WTC11 (cell line): ENCODE results near the gene SNAP25. TPM values are rescaled to one million over a fixed set of nuclear protein-coding genes. Genes with fewer than 3 reads are reported as not detected.
A peak's percentile ranks its signal among the peaks of the same experiment; 100 is the strongest.

Source experiments
- EMX1 ChIP-seq: fragments of 250-450 bp; sonication (Bioruptor Pico); IDR thresholded peaks from 2 replicates; pipeline ENCODE4 v1.8.0; 2021; ENCODE audit warnings: mild to moderate bottlenecking
- ETV6 ChIP-seq: sonication (generic); formaldehyde crosslinking; IDR thresholded peaks from 2 replicates; pipeline ENCODE4 v1.8.1; 2022; ENCODE audit warnings: mild to moderate bottlenecking, missing genetic modification reagents
- FOXK1 ChIP-seq: sonication (generic); formaldehyde crosslinking; IDR thresholded peaks from 2 replicates; pipeline ENCODE4 v1.8.0; 2022; ENCODE audit warnings: mild to moderate bottlenecking, moderate library complexity, missing genetic modification reagents
- GRHL2 ChIP-seq: fragments of 250-450 bp; sonication (Bioruptor Pico); IDR thresholded peaks from 2 replicates; pipeline ENCODE4 v1.8.0; 2022; ENCODE audit warnings: mild to moderate bottlenecking, moderate library complexity; ENCODE audit not compliant: insufficient replicate concordance, severe bottlenecking
- GTF2I ChIP-seq: fragments of 250-450 bp; sonication (Bioruptor Pico); conservative IDR thresholded peaks from 2 replicates; pipeline ENCODE4 v1.4.0; 2021; ENCODE audit warnings: mild to moderate bottlenecking
- HMGA2 ChIP-seq: fragments of 250-450 bp; sonication (Bioruptor Pico); IDR thresholded peaks from 2 replicates; pipeline ENCODE4 v1.4.0; 2021; ENCODE audit warnings: mild to moderate bottlenecking, moderate library complexity
- JUN ChIP-seq: sonication (generic); formaldehyde crosslinking; IDR thresholded peaks from 2 replicates; pipeline ENCODE4 v1.8.0; 2023; ENCODE audit warnings: mild to moderate bottlenecking, missing genetic modification reagents
- KAT7 ChIP-seq: sonication (generic); formaldehyde crosslinking; IDR thresholded peaks from 2 replicates; pipeline ENCODE4 v1.8.1; 2023; ENCODE audit warnings: missing genetic modification reagents, mild to moderate bottlenecking, borderline replicate concordance
- NFE2L1 ChIP-seq: sonication (generic); formaldehyde crosslinking; IDR thresholded peaks from 2 replicates; pipeline ENCODE4 v1.8.1; 2023; ENCODE audit warnings: missing genetic modification reagents
- NFYB ChIP-seq: sonication (generic); formaldehyde crosslinking; conservative IDR thresholded peaks from 2 replicates; pipeline ENCODE4 v1.8.0; 2022; ENCODE audit warnings: low read depth, missing genetic modification reagents
- NR3C1 ChIP-seq: sonication (generic); formaldehyde crosslinking; conservative IDR thresholded peaks from 2 replicates; pipeline ENCODE4 v1.8.1; 2023; ENCODE audit warnings: low read depth, mild to moderate bottlenecking, missing genetic modification reagents
- OVOL2 ChIP-seq: fragments of 250-450 bp; sonication (Bioruptor Pico); IDR thresholded peaks from 2 replicates; pipeline ENCODE4 v1.9.0; 2021; ENCODE audit warnings: mild to moderate bottlenecking, borderline replicate concordance
- RELA ChIP-seq: sonication (generic); formaldehyde crosslinking; IDR thresholded peaks from 2 replicates; pipeline ENCODE4 v1.8.1; 2022; ENCODE audit warnings: missing genetic modification reagents, mild to moderate bottlenecking, borderline replicate concordance
- SOX15 ChIP-seq: fragments of 250-450 bp; sonication (Bioruptor Pico); IDR thresholded peaks from 2 replicates; pipeline ENCODE4 v1.9.0; 2021; ENCODE audit warnings: mild to moderate bottlenecking
- SP1 ChIP-seq: sonication (generic); formaldehyde crosslinking; conservative IDR thresholded peaks from 2 replicates; pipeline ENCODE4 v1.8.1; 2022; ENCODE audit warnings: missing genetic modification reagents
- ZBTB21 ChIP-seq: sonication (generic); formaldehyde crosslinking; IDR thresholded peaks from 2 replicates; pipeline ENCODE4 v1.8.1; 2023; ENCODE audit warnings: mild to moderate bottlenecking, missing genetic modification reagents, borderline replicate concordance
- ZNF263 ChIP-seq: sonication (generic); formaldehyde crosslinking; IDR thresholded peaks from 2 replicates; pipeline ENCODE4 v1.8.1; 2022; ENCODE audit warnings: low read depth, mild to moderate bottlenecking, moderate library complexity, missing genetic modification reagents
- total RNA-seq: library from RNA; stranded (reverse); gene quantifications from 3 replicates; pipeline ENCODE4 v1.2.3, GENCODE V29; 2021
- TF ChIP-seq, protein P1 (sequence below): sonication (generic); formaldehyde crosslinking; IDR thresholded peaks from 2 replicates; pipeline ENCODE4 v1.8.1; 2022; ENCODE audit warnings: missing genetic modification reagents, borderline replicate concordance
- TF ChIP-seq, protein P2 (sequence below): sonication (generic); formaldehyde crosslinking; IDR thresholded peaks from 2 replicates; pipeline ENCODE4 v1.8.0; 2023; ENCODE audit warnings: missing genetic modification reagents
- TF ChIP-seq, protein P3 (sequence below): fragments of 200-600 bp; IDR thresholded peaks from 2 replicates; pipeline ENCODE4 v1.8.0; 2022; ENCODE audit warnings: antibody characterized with exemption
- TF ChIP-seq, protein P4 (sequence below): sonication (generic); formaldehyde crosslinking; IDR thresholded peaks from 2 replicates; pipeline ENCODE4 v1.8.1; 2023; ENCODE audit warnings: mild to moderate bottlenecking, missing genetic modification reagents, moderate library complexity
- TF ChIP-seq, protein P5 (sequence below): fragments of 250-450 bp; sonication (Bioruptor Pico); IDR thresholded peaks from 2 replicates; pipeline ENCODE4 v1.9.0; 2021; ENCODE audit warnings: mild to moderate bottlenecking
- TF ChIP-seq, protein P6 (sequence below): sonication (generic); formaldehyde crosslinking; IDR thresholded peaks from 2 replicates; pipeline ENCODE4 v1.8.0; 2022; ENCODE audit warnings: mild to moderate bottlenecking, missing genetic modification reagents
- TF ChIP-seq, protein P7 (sequence below): sonication (generic); formaldehyde crosslinking; IDR thresholded peaks from 2 replicates; pipeline ENCODE4 v1.8.0; 2022; ENCODE audit warnings: mild to moderate bottlenecking, missing genetic modification reagents
- TF ChIP-seq, protein P8 (sequence below): sonication (generic); formaldehyde crosslinking; IDR thresholded peaks from 2 replicates; pipeline ENCODE4 v1.8.1; 2022; ENCODE audit warnings: mild to moderate bottlenecking, moderate library complexity, missing genetic modification reagents
- TF ChIP-seq, protein P9 (sequence below): sonication (generic); formaldehyde crosslinking; IDR thresholded peaks from 2 replicates; pipeline ENCODE4 v1.8.0; 2022; ENCODE audit warnings: mild to moderate bottlenecking, missing genetic modification reagents
- TF ChIP-seq, protein P10 (sequence below): sonication (generic); formaldehyde crosslinking; IDR thresholded peaks from 2 replicates; pipeline ENCODE4 v1.8.1; 2022; ENCODE audit warnings: low read depth, missing genetic modification reagents, borderline replicate concordance
- TF ChIP-seq, protein P11 (sequence below): sonication (generic); formaldehyde crosslinking; IDR thresholded peaks from 2 replicates; pipeline ENCODE4 v1.8.1; 2023; ENCODE audit warnings: mild to moderate bottlenecking, missing genetic modification reagents, moderate library complexity

SNAP25 gene
- total RNA-seq, 1 experiment from 2014 or later: 0.72 TPM

DNA sequence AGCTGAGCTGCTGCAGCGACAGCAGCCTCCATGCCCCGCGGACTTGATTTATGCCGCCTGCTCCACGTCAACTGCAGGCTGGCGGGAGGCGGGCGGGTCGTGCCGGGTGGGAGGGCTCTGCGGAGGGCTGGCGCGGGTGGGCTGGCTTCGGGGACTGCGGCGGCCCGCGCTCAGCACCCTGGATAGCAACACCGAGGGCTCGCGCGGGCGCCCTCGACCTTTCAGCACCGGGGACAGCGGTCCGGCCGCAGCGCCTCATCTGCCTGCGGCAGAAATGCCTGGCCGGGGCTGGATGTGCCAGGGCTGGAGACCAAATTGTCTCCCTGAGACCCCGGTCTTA, 792 bp downstream of the SNAP25 start (continued):
- TF ChIP-seq HMGA2 (CRISPR knock-in tag) (no peak), NR3C1 (CRISPR knock-in tag) (peak; percentile 99), OVOL2 (CRISPR knock-in tag) (no peak), NFYB (CRISPR knock-in tag) (peak; percentile 74), GRHL2 (CRISPR knock-in tag) (no peak), RELA (CRISPR knock-in tag) (peak; percentile 100), ZNF263 (CRISPR knock-in tag) (peak; percentile 81), FOXK1 (peak; percentile 99), SOX15 (no peak), SP1 (CRISPR knock-in tag) (peak; percentile 96), ZBTB21 (peak; percentile 98), JUN (CRISPR knock-in tag) (peak; percentile 100), GTF2I (CRISPR knock-in tag) (no peak), NFE2L1 (peak; percentile 99), KAT7 (peak; percentile 100), EMX1 (CRISPR knock-in tag) (no peak), ETV6 (CRISPR knock-in tag) (peak; percentile 100)
- TF ChIP-seq, protein P1, sequence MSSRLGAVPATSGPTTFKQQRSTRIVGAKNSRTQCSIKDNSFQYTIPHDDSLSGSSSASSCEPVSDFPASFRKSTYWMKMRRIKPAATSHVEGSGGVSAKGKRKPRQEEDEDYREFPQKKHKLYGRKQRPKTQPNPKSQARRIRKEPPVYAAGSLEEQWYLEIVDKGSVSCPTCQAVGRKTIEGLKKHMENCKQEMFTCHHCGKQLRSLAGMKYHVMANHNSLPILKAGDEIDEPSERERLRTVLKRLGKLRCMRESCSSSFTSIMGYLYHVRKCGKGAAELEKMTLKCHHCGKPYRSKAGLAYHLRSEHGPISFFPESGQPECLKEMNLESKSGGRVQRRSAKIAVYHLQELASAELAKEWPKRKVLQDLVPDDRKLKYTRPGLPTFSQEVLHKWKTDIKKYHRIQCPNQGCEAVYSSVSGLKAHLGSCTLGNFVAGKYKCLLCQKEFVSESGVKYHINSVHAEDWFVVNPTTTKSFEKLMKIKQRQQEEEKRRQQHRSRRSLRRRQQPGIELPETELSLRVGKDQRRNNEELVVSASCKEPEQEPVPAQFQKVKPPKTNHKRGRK (CRISPR knock-in tag): peak; percentile 99
- TF ChIP-seq, protein P2, sequence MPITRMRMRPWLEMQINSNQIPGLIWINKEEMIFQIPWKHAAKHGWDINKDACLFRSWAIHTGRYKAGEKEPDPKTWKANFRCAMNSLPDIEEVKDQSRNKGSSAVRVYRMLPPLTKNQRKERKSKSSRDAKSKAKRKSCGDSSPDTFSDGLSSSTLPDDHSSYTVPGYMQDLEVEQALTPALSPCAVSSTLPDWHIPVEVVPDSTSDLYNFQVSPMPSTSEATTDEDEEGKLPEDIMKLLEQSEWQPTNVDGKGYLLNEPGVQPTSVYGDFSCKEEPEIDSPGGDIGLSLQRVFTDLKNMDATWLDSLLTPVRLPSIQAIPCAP (CRISPR knock-in tag): peak; percentile 99
- TF ChIP-seq, protein P3, sequence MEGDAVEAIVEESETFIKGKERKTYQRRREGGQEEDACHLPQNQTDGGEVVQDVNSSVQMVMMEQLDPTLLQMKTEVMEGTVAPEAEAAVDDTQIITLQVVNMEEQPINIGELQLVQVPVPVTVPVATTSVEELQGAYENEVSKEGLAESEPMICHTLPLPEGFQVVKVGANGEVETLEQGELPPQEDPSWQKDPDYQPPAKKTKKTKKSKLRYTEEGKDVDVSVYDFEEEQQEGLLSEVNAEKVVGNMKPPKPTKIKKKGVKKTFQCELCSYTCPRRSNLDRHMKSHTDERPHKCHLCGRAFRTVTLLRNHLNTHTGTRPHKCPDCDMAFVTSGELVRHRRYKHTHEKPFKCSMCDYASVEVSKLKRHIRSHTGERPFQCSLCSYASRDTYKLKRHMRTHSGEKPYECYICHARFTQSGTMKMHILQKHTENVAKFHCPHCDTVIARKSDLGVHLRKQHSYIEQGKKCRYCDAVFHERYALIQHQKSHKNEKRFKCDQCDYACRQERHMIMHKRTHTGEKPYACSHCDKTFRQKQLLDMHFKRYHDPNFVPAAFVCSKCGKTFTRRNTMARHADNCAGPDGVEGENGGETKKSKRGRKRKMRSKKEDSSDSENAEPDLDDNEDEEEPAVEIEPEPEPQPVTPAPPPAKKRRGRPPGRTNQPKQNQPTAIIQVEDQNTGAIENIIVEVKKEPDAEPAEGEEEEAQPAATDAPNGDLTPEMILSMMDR: no peak
- TF ChIP-seq, protein P4, sequence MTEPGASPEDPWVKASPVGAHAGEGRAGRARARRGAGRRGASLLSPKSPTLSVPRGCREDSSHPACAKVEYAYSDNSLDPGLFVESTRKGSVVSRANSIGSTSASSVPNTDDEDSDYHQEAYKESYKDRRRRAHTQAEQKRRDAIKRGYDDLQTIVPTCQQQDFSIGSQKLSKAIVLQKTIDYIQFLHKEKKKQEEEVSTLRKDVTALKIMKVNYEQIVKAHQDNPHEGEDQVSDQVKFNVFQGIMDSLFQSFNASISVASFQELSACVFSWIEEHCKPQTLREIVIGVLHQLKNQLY (CRISPR knock-in tag): peak; percentile 98
- TF ChIP-seq, protein P5, sequence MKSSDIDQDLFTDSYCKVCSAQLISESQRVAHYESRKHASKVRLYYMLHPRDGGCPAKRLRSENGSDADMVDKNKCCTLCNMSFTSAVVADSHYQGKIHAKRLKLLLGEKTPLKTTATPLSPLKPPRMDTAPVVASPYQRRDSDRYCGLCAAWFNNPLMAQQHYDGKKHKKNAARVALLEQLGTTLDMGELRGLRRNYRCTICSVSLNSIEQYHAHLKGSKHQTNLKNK (CRISPR knock-in tag): no peak
- TF ChIP-seq, protein P6, sequence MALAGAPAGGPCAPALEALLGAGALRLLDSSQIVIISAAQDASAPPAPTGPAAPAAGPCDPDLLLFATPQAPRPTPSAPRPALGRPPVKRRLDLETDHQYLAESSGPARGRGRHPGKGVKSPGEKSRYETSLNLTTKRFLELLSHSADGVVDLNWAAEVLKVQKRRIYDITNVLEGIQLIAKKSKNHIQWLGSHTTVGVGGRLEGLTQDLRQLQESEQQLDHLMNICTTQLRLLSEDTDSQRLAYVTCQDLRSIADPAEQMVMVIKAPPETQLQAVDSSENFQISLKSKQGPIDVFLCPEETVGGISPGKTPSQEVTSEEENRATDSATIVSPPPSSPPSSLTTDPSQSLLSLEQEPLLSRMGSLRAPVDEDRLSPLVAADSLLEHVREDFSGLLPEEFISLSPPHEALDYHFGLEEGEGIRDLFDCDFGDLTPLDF: peak; percentile 99
- TF ChIP-seq, protein P7, sequence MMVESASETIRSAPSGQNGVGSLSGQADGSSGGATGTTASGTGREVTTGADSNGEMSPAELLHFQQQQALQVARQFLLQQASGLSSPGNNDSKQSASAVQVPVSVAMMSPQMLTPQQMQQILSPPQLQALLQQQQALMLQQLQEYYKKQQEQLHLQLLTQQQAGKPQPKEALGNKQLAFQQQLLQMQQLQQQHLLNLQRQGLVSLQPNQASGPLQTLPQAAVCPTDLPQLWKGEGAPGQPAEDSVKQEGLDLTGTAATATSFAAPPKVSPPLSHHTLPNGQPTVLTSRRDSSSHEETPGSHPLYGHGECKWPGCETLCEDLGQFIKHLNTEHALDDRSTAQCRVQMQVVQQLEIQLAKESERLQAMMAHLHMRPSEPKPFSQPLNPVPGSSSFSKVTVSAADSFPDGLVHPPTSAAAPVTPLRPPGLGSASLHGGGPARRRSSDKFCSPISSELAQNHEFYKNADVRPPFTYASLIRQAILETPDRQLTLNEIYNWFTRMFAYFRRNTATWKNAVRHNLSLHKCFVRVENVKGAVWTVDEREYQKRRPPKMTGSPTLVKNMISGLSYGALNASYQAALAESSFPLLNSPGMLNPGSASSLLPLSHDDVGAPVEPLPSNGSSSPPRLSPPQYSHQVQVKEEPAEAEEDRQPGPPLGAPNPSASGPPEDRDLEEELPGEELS (CRISPR knock-in tag): peak; percentile 100
- TF ChIP-seq, protein P8, sequence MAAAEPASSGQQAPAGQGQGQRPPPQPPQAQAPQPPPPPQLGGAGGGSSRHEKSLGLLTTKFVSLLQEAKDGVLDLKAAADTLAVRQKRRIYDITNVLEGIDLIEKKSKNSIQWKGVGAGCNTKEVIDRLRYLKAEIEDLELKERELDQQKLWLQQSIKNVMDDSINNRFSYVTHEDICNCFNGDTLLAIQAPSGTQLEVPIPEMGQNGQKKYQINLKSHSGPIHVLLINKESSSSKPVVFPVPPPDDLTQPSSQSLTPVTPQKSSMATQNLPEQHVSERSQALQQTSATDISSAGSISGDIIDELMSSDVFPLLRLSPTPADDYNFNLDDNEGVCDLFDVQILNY (CRISPR knock-in tag): peak; percentile 98
- TF ChIP-seq, protein P9, sequence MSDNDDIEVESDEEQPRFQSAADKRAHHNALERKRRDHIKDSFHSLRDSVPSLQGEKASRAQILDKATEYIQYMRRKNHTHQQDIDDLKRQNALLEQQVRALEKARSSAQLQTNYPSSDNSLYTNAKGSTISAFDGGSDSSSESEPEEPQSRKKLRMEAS (CRISPR knock-in tag): peak; percentile 94
- TF ChIP-seq, protein P10, sequence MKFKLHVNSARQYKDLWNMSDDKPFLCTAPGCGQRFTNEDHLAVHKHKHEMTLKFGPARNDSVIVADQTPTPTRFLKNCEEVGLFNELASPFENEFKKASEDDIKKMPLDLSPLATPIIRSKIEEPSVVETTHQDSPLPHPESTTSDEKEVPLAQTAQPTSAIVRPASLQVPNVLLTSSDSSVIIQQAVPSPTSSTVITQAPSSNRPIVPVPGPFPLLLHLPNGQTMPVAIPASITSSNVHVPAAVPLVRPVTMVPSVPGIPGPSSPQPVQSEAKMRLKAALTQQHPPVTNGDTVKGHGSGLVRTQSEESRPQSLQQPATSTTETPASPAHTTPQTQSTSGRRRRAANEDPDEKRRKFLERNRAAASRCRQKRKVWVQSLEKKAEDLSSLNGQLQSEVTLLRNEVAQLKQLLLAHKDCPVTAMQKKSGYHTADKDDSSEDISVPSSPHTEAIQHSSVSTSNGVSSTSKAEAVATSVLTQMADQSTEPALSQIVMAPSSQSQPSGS: peak; percentile 96
- TF ChIP-seq, protein P11, sequence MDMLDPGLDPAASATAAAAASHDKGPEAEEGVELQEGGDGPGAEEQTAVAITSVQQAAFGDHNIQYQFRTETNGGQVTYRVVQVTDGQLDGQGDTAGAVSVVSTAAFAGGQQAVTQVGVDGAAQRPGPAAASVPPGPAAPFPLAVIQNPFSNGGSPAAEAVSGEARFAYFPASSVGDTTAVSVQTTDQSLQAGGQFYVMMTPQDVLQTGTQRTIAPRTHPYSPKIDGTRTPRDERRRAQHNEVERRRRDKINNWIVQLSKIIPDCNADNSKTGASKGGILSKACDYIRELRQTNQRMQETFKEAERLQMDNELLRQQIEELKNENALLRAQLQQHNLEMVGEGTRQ: peak; percentile 70
